Activated naive CD8-positive, alpha-beta T cell treated with anti-CD3 and anti-CD28 coated beads, Interleukin-2, amount 50 U/mL, for 24 hours (primary cell): ENCODE results near the gene MYH2.

Experiments
- ATAC-seq: fragments of 150-1000 bp; cut with Tn5 transposase; one replicate; pipeline ENCODE4 v1.10.0; 2021
- DNase-seq: peaks from one replicate; pipeline ENCODE4 v3.0.0; 2021
- H3K27ac Mint-ChIP-seq: one replicate; pipeline ENCODE4 v1.8.0; 2021; ENCODE audit warnings: mild to moderate bottlenecking, mixed read lengths
- H3K27me3 Mint-ChIP-seq: one replicate; pipeline ENCODE4 v1.8.0; 2021; ENCODE audit warnings: mixed read lengths
- H3K36me3 Mint-ChIP-seq: one replicate; pipeline ENCODE4 v1.8.0; 2021; ENCODE audit warnings: low read depth, mixed read lengths
- H3K4me1 Mint-ChIP-seq: one replicate; pipeline ENCODE4 v1.8.0; 2021; ENCODE audit warnings: mixed read lengths
- H3K4me3 Mint-ChIP-seq: one replicate; pipeline ENCODE4 v1.8.0; 2021; ENCODE audit warnings: mild to moderate bottlenecking, moderate library complexity, mixed read lengths
- H3K9me3 Mint-ChIP-seq: one replicate; pipeline ENCODE4 v1.8.0; 2021; ENCODE audit warnings: mixed read lengths

Gene MYH2

GRCh38 chr17:10471858-10472257, 77.6 kb downstream of the MYH2 start:
- Mint-ChIP-seq H3K36me3 (no peaks in the 10 kb centered on the region), H3K9me3 (no peaks in the 10 kb centered on the region), H3K27ac (no peak overlapping the region), H3K4me1 (no peaks in the 10 kb centered on the region), H3K27me3 (no peaks in the 10 kb centered on the region), H3K4me3 (no peak overlapping the region)
- no peak for DNase-seq
- ATAC-seq: no peak
